Measurements from ENCODE around the gene PITPNC1.

DNA sequence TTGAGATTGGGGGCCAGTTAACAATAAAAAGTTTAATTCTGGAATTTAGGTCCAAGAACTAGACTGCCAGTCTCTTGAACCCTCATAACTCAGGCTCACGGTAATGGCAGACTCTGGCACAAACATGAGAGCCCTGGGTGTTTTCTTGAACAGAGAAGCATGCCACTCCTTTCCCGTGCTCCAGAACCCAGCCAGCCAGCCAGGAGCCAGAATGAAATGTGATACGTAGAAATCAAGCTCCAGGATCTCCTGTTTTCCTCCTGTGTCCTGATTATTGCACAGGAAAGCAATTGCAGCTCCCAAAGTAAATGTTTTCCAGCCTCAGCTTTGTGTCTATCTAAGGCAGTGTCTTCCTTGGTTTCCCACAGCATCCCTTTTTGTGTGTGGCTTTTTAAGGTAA is 294.4 kb downstream of the PITPNC1 start:
- TF ChIP-seq, protein P1, sequence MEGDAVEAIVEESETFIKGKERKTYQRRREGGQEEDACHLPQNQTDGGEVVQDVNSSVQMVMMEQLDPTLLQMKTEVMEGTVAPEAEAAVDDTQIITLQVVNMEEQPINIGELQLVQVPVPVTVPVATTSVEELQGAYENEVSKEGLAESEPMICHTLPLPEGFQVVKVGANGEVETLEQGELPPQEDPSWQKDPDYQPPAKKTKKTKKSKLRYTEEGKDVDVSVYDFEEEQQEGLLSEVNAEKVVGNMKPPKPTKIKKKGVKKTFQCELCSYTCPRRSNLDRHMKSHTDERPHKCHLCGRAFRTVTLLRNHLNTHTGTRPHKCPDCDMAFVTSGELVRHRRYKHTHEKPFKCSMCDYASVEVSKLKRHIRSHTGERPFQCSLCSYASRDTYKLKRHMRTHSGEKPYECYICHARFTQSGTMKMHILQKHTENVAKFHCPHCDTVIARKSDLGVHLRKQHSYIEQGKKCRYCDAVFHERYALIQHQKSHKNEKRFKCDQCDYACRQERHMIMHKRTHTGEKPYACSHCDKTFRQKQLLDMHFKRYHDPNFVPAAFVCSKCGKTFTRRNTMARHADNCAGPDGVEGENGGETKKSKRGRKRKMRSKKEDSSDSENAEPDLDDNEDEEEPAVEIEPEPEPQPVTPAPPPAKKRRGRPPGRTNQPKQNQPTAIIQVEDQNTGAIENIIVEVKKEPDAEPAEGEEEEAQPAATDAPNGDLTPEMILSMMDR (IDR thresholded peaks at IDR 0.05): no peak
- TF ChIP-seq POLR2A (IDR thresholded peaks at IDR 0.05): no peak

Data from adrenal gland (tissue), 5 donors.